Measurements from ENCODE around the gene DIS3L2.

Gene DIS3L2

GRCh38 chr2:231933916-231934401 lies 27.6 kb upstream of the DIS3L2 start:
- ChIA-PET POLR2A (ENCODE audit: low non-redundant PET) (no interaction called here), CTCF (interaction anchor here (0.6 kb wide), 1 partner anchor 26 kb away, joined by 4 read pairs; no protein-coding TSS in a partner anchor)
- no peak for DNase-seq (ENCODE audit: low spot score)
- no peak for TF ChIP-seq CTCF (conservative IDR thresholded peaks at IDR 0.05; ENCODE audit: low read depth)
- no peak overlapping the region for H3K27ac ChIP-seq

GRCh38 chr2:231934441-231935206 lies 26.9 kb upstream of the DIS3L2 start:
- no peak for DNase-seq (ENCODE audit: low spot score)
- ChIA-PET POLR2A (ENCODE audit: low non-redundant PET) (no interaction called here), CTCF (interaction anchor here (0.5 to 0.7 kb wide), 4 partner anchors 27 to 241 kb away, joined by 4 to 5 read pairs (median 4); no protein-coding TSS in a partner anchor)
- no peak overlapping the region for H3K27ac ChIP-seq
- TF ChIP-seq CTCF (conservative IDR thresholded peaks at IDR 0.05; ENCODE audit: low read depth): no peak

GRCh38 chr2:231935207-231935524 lies 26.3 kb upstream of the DIS3L2 start:
- ChIA-PET POLR2A (ENCODE audit: low non-redundant PET) (no interaction called here), CTCF (interaction anchor here (0.5 to 0.7 kb wide), 2 partner anchors 160 to 207 kb away, joined by 4 to 5 read pairs; no protein-coding TSS in a partner anchor)
- no peak overlapping the region for H3K27ac ChIP-seq
- DNase-seq (ENCODE audit: low spot score): no peak
- TF ChIP-seq CTCF (conservative IDR thresholded peaks at IDR 0.05; ENCODE audit: low read depth): no peak

GRCh38 chr2:231935815-231936214 lies 25.7 kb upstream of the DIS3L2 start:
- ChIA-PET CTCF (interaction anchor here (0.7 kb wide), 1 partner anchor 206 kb away, joined by 5 read pairs; no protein-coding TSS in a partner anchor), POLR2A (ENCODE audit: low non-redundant PET) (no interaction called here)
- H3K27ac ChIP-seq: no peak overlapping the region
- no peak for TF ChIP-seq CTCF (conservative IDR thresholded peaks at IDR 0.05; ENCODE audit: low read depth)
- no peak for DNase-seq (ENCODE audit: low spot score)

GRCh38 chr2:231936491-231936890 lies 25.0 kb upstream of the DIS3L2 start:
- POLR2A ChIA-PET (ENCODE audit: low non-redundant PET): no interaction called here
- no peak for DNase-seq (ENCODE audit: low spot score)
- CTCF ChIA-PET: no interaction called here

GRCh38 chr2:231937057-231937456 lies 24.5 kb upstream of the DIS3L2 start:
- H3K27ac ChIP-seq: no peak overlapping the region
- no peak for DNase-seq (ENCODE audit: low spot score)
- ChIA-PET CTCF (no interaction called here), POLR2A (ENCODE audit: low non-redundant PET) (no interaction called here)
- TF ChIP-seq CTCF (conservative IDR thresholded peaks at IDR 0.05; ENCODE audit: low read depth): no peak

More at GRCh38 chr2:231936491-231936890, 25.0 kb upstream of the DIS3L2 start:
- no peak for TF ChIP-seq CTCF (conservative IDR thresholded peaks at IDR 0.05; ENCODE audit: low read depth)
- no peak overlapping the region for H3K27ac ChIP-seq

Data from RWPE1 (cell line).